Measurements from ENCODE around the gene SMDT1. TPM values are rescaled to one million over a fixed set of nuclear protein-coding genes. Genes with fewer than 3 reads are reported as not detected.
"Not testable (repeated sequence)": the region's sequence is repeated elsewhere in the genome, so short reads cannot be mapped to it uniquely, and the experiment has no call there.

SMDT1 gene
- total RNA-seq, 6 experiments from 2014 or later, result 6.7 to 78.1 (median 60.9) TPM

GRCh38 chr22:42068291-42068690, 11.2 kb upstream of the SMDT1 start:
- ATAC-seq, result no peak
- no peak overlapping the region for H3K27ac ChIP-seq
- peak in 1 of 3 donors; percentile 39 for DNase-seq
- H3K4me3 ChIP-seq, result no peak overlapping the region
- H3K4me1 ChIP-seq, result peaks cover 0 to 27% (median 7%) of the 10 kb centered on the region in 4 donors
- 68% methylated on average over 3 of the region's 4 CpGs for WGBS (ENCODE audit: insufficient coverage, low coverage, low lambda C conversion rate, missing lambda C conversion rate)
- intact Hi-C loops (cut with DNase I), result no loop called here
- no peaks in the 10 kb centered on the region for H3K9me3 ChIP-seq
- TF ChIP-seq POLR2A (IDR thresholded peaks at IDR 0.05) (no peak), CTCF (IDR thresholded peaks at IDR 0.05) (no peak)
- H3K27me3 ChIP-seq, result no peaks in the 10 kb centered on the region
- H3K36me3 ChIP-seq, result peaks cover 0 to 9% (median 3%) of the 10 kb centered on the region in 4 donors

- Histone ChIP-seq H3K4me1 (peaks cover 0 to 28% (median 6%) of the 10 kb centered on the region in 4 donors), H3K36me3 (peaks cover 0 to 9% (median 3%) of the 10 kb centered on the region in 4 donors), H3K9me3 (no peaks in the 10 kb centered on the region), H3K27ac (peak overlapping the region; percentile 42 to 85 (median 84)), H3K4me3 (peak overlapping the region; percentile 62 to 84 (median 63)), H3K27me3 (no peaks in the 10 kb centered on the region)
- 10% methylated on average over 16 of the region's 19 CpGs for WGBS (ENCODE audit: insufficient coverage, low coverage, low lambda C conversion rate, missing lambda C conversion rate)
- ATAC-seq (peak in 3 of 4 donors; percentile 0 to 9 (median 8)), DNase-seq (peak in 1 of 3 donors; percentile 42)
- intact Hi-C loops (cut with DNase I), result no loop called here
- TF ChIP-seq CTCF (IDR thresholded peaks at IDR 0.05) (no peak), POLR2A (IDR thresholded peaks at IDR 0.05) (no peak)
These were observed 9.5 kb upstream of the SMDT1 start for GRCh38 chr22:42069801-42070516.

- H3K36me3 ChIP-seq, result peaks cover 0 to 9% (median 3%) of the 10 kb centered on the region in 4 donors
- TF ChIP-seq CTCF (IDR thresholded peaks at IDR 0.05) (no peak), POLR2A (IDR thresholded peaks at IDR 0.05) (peak; percentile 80)
- no peaks in the 10 kb centered on the region for H3K9me3 ChIP-seq
- 1% methylated on average over 24 of the region's 56 CpGs for WGBS (ENCODE audit: insufficient coverage, low coverage, low lambda C conversion rate, missing lambda C conversion rate)
- H3K27me3 ChIP-seq, result no peaks in the 10 kb centered on the region
- peak within 1 kb of the TSS; percentile 42 to 85 (median 84) for H3K27ac ChIP-seq
- H3K4me3 ChIP-seq, result peak within 1 kb of the TSS; percentile 62 to 84 (median 63)
- DNase-seq (peak; percentile 97 to 99 (median 98)), ATAC-seq (peak; percentile 96 to 98 (median 96))
- peaks cover 0 to 20% (median 2%) of the 10 kb centered on the region in 4 donors for H3K4me1 ChIP-seq
- intact Hi-C loops (cut with DNase I), result no loop called here
These were observed 8.7 kb upstream of the SMDT1 start, which contains the start of gene NAGA for GRCh38 chr22:42070517-42071422. Gene NAGA, minus strand, starts transcription at chr22:42070812. Its CDS starts 515 bp downstream, at chr22:42070297.

GRCh38 chr22:42071508-42071907, 8.0 kb upstream of the SMDT1 start:
- Histone ChIP-seq H3K4me1 (peaks cover 0 to 18% (median 0%) of the 10 kb centered on the region in 4 donors), H3K4me3 (peak overlapping the region; percentile 62 to 84 (median 63)), H3K27ac (peak overlapping the region; percentile 42 to 85 (median 84))
- intact Hi-C loops (cut with DNase I); ATAC-seq; H3K36me3 ChIP-seq; H3K27me3 ChIP-seq; H3K9me3 ChIP-seq: not testable (repeated sequence)
- peak in 1 of 3 donors; percentile 3 for DNase-seq
- 74% methylated on average over 7 of the region's 7 CpGs for WGBS (ENCODE audit: insufficient coverage, low coverage, low lambda C conversion rate, missing lambda C conversion rate)

All from right lobe of liver (tissue), 6 donors.